Left ventricle myocardium inferior (tissue), 1 donor: Measurements from ENCODE around the gene SLC25A13. TPM values are rescaled to one million over a fixed set of nuclear protein-coding genes. Genes with fewer than 3 reads are reported as not detected.

Experiments used
- DNase-seq: peaks from one replicate; pipeline ENCODE4 v3.0.0-alpha.2; 2020
- H3K27ac ChIP-seq: fragments of 200-600 bp; replicated peaks from 2 replicates; pipeline ENCODE4 v1.8.0; 2021
- H3K27me3 ChIP-seq: fragments of 200-600 bp; 2 replicates; pipeline ENCODE4 v1.8.0; 2021; ENCODE audit warnings: low read depth
- H3K36me3 ChIP-seq: fragments of 200-600 bp; 2 replicates; pipeline ENCODE4 v1.8.0; 2021
- H3K4me1 ChIP-seq: fragments of 200-600 bp; 2 replicates; pipeline ENCODE4 v1.8.0; 2021
- H3K4me3 ChIP-seq: fragments of 200-600 bp; 2 replicates; pipeline ENCODE4 v1.8.0; 2021; ENCODE audit warnings: mild to moderate bottlenecking, moderate library complexity
- H3K9me3 ChIP-seq: fragments of 200-600 bp; replicated peaks from 2 replicates; pipeline ENCODE4 v1.8.0; 2021
- intact Hi-C: fragments of 100-400 bp; cut with micrococcal nuclease; formaldehyde crosslinking; loops from one replicate; pipeline ENCODE4 v1.11.0; 2022
- total RNA-seq: library from RNA; stranded (reverse); fragmentation: NEBNext Ultra II Directional; extraction: Animal tissue kit (Norgen Biotek cat#: 25700); gene quantifications from one replicate; pipeline ENCODE4 v1.2.1, GENCODE V29; 2021
- TF ChIP-seq, protein P1 (sequence below): fragments of 200-600 bp; IDR thresholded peaks from 2 replicates; pipeline ENCODE4 v1.8.0; 2021; ENCODE audit warnings: antibody characterized with exemption, mild to moderate bottlenecking, borderline replicate concordance
- donor health status: DM: no; HTN: yes; CAD: no; lungs with severe emphysema.

The SLC25A13 gene
- total RNA-seq, 1 donor from 2014 or later = 9.1 TPM

DNA sequence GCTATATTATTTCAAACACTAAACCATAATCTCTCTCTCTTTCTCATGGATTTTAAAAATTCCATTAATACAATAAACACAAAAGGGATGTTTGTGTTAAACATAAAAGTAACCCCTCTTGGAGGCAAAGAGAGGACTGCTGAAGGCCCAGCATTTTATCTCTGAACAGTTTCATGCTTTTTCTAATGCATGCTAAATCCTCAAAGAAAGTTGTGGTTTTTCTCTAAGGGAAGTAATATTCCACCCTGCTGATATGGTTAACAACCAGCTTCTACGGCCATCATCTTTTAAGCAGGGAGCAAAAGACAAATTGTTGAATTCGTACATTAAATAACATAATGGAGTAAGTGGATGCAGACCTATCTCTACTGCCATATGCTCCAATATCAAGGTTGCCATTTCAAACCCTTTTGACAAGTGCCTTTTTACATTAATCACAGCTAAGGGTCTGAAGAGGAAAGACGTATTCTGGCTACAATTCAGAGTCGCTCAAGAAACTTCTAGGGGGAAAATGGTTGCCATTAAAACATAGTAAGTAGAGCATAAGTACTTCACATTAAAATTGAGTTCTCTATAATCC is 103.1 kb downstream of the SLC25A13 start:
- Histone ChIP-seq H3K27me3 (no peaks in the 10 kb centered on the region), H3K36me3 (no peaks in the 10 kb centered on the region), H3K4me1 (peaks cover 13% of the 10 kb centered on the region), H3K4me3 (no peak overlapping the region), H3K9me3 (peaks cover 6% of the 10 kb centered on the region), H3K27ac (peak overlapping the region; percentile 52)
- no peak for DNase-seq
- TF ChIP-seq, protein P1, sequence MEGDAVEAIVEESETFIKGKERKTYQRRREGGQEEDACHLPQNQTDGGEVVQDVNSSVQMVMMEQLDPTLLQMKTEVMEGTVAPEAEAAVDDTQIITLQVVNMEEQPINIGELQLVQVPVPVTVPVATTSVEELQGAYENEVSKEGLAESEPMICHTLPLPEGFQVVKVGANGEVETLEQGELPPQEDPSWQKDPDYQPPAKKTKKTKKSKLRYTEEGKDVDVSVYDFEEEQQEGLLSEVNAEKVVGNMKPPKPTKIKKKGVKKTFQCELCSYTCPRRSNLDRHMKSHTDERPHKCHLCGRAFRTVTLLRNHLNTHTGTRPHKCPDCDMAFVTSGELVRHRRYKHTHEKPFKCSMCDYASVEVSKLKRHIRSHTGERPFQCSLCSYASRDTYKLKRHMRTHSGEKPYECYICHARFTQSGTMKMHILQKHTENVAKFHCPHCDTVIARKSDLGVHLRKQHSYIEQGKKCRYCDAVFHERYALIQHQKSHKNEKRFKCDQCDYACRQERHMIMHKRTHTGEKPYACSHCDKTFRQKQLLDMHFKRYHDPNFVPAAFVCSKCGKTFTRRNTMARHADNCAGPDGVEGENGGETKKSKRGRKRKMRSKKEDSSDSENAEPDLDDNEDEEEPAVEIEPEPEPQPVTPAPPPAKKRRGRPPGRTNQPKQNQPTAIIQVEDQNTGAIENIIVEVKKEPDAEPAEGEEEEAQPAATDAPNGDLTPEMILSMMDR = no peak
- intact Hi-C loops = no loop called here

DNA sequence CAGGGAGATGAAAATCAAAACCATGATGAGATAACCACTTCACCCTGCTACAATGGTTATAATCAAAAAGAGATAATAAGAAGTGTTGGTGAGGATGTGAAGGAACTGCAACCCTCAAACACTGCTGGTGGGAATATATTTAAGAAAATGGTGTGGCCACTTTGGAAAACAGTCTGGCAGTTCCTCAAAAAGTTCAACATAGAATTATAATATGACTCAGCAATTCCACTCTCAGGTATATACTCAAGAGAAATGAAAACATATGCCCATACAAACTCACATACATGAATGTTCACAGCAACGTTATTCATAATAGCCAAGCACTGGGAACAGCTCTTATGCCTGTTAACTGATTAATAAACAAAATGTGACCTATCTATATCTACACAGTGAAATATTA is 104.8 kb downstream of the SLC25A13 start:
- no peak for DNase-seq
- H3K36me3 ChIP-seq = no peaks in the 10 kb centered on the region
- TF ChIP-seq, protein P1 = no peak
- H3K4me1 ChIP-seq = peaks cover 13% of the 10 kb centered on the region
- H3K27me3 ChIP-seq = no peaks in the 10 kb centered on the region
- H3K4me3 ChIP-seq = no peak overlapping the region
- intact Hi-C loops = no loop called here
- H3K9me3 ChIP-seq = peaks cover 6% of the 10 kb centered on the region
- H3K27ac ChIP-seq = no peak overlapping the region

DNA sequence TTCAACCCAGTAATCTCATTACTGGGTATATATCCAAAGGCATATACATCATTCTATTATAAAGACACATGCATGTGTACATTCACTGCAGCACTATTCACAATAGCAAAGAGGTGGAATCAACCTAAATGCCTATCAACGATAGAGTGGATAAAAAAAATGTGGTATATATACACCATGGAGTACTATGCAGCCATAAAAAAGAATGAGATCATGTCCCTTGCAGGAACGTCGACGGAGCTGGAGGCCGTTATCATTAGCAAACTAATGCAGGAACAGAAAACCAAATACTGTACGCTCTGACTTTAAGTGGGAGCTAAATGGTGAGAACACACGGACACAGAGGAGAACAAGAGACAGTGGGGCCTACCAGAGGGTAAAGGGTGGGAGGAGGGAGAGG is 105.5 kb downstream of the SLC25A13 start:
- H3K27ac ChIP-seq = no peak overlapping the region
- intact Hi-C loops = no loop called here
- no peaks in the 10 kb centered on the region for H3K27me3 ChIP-seq
- peaks cover 6% of the 10 kb centered on the region for H3K9me3 ChIP-seq
- no peak overlapping the region for H3K4me3 ChIP-seq
- TF ChIP-seq, protein P1 = no peak
- H3K4me1 ChIP-seq = peaks cover 13% of the 10 kb centered on the region
- H3K36me3 ChIP-seq = no peaks in the 10 kb centered on the region
- no peak for DNase-seq

DNA sequence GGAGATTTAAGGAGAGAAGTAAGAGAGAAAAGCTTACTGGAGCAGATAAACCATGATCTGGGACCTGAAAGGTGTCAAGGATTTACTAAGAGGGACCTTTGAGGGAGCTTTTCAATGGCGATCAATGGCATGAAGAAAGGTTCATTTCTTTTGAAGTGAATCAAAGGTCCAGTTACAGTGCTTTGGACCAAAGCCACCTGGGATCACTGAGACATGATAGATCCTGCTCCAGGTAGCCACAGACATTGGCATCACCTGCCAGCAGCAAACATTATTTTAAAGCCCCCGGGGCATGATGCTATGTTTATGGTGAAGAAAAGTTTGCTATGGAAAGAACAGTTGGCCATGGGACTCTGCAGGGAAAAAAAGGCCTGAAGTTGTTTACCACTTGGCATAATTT is 109.4 kb downstream of the SLC25A13 start:
- TF ChIP-seq, protein P1 = no peak
- Histone ChIP-seq H3K36me3 (peaks cover 13% of the 10 kb centered on the region), H3K4me3 (no peak overlapping the region), H3K4me1 (no peaks in the 10 kb centered on the region), H3K27me3 (no peaks in the 10 kb centered on the region), H3K27ac (no peak overlapping the region), H3K9me3 (peaks cover 6% of the 10 kb centered on the region)
- DNase-seq = no peak
- intact Hi-C loops = no loop called here

DNA sequence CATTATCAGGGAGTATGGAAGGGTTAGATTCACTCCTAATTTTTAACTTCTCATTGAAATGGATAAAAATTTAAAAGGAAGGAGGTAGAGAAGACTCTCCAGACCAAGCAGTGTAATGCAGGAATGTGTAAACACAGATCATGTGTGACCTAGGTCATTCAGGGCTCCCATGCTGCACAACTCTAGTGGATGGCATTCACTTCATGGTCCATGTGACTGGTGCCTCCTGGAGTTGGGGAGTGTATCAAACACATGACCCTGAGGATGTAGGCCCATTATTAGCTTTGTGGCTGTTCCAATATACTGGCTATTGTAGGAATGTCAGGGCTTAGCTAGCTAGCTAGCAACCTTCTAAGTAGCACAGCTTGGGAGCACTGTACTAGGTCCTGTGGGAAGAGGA is 109.9 kb downstream of the SLC25A13 start:
- DNase-seq = no peak
- H3K36me3 ChIP-seq = peaks cover 13% of the 10 kb centered on the region
- intact Hi-C loops = no loop called here
- H3K27ac ChIP-seq = no peak overlapping the region
- peaks cover 6% of the 10 kb centered on the region for H3K9me3 ChIP-seq
- no peak overlapping the region for H3K4me3 ChIP-seq
- H3K4me1 ChIP-seq = no peaks in the 10 kb centered on the region
- TF ChIP-seq, protein P1 = no peak
- no peaks in the 10 kb centered on the region for H3K27me3 ChIP-seq
